GM06990 (cell line): Measurements from ENCODE around the gene CST1.

Experiments
- DNase-seq: peaks from one replicate; pipeline ENCODE4 v3.0.0-alpha.2; 2011; ENCODE audit not compliant: insufficient read length; ENCODE audit errors: extremely low read depth
- H3K27me3 ChIP-seq: replicated peaks from 2 replicates; pipeline ENCODE4 v1.6.0; 2011; ENCODE audit warnings: low read length; ENCODE audit not compliant: control insufficient read depth, insufficient read depth
- H3K36me3 ChIP-seq: 2 replicates; pipeline ENCODE4 v1.5.1; 2011; ENCODE audit warnings: low read length; ENCODE audit not compliant: control insufficient read depth, insufficient read depth
- H3K4me3 ChIP-seq: replicated peaks from 2 replicates; pipeline ENCODE4 v1.5.1; 2011; ENCODE audit warnings: low read depth, mild to moderate bottlenecking, control low read depth, low read length
- CTCF ChIP-seq: IDR thresholded peaks from 2 replicates; pipeline ENCODE4 v1.5.1; 2011; ENCODE audit warnings: low read length, control low read depth, mild to moderate bottlenecking, inconsistent platforms; ENCODE audit not compliant: insufficient read depth, poor library complexity, severe bottlenecking

The CST1 gene

GRCh38 chr20:23702021-23702420, 48.7 kb downstream of the CST1 start:
- Histone ChIP-seq H3K27me3 (no peaks in the 10 kb centered on the region), H3K4me3 (no peak overlapping the region), H3K36me3 (no peaks in the 10 kb centered on the region)
- DNase-seq, result no peak
- TF ChIP-seq CTCF, result no peak

GRCh38 chr20:23700931-23701330, 49.8 kb downstream of the CST1 start:
- H3K36me3 ChIP-seq, result no peaks in the 10 kb centered on the region
- no peaks in the 10 kb centered on the region for H3K27me3 ChIP-seq
- H3K4me3 ChIP-seq, result no peak overlapping the region
- DNase-seq, result no peak
- TF ChIP-seq CTCF, result no peak

GRCh38 chr20:23697947-23698346, 52.8 kb downstream of the CST1 start:
- TF ChIP-seq CTCF, result no peak
- H3K36me3 ChIP-seq, result no peaks in the 10 kb centered on the region
- no peaks in the 10 kb centered on the region for H3K27me3 ChIP-seq
- DNase-seq, result no peak
- no peak overlapping the region for H3K4me3 ChIP-seq
